Endothelial cell of umbilical vein (primary cell): Measurements from ENCODE around the gene ARID1B. TPM values are rescaled to one million over a fixed set of nuclear protein-coding genes. Genes with fewer than 3 reads are reported as not detected.

Source experiments
- BruUV-seq: library from RNA; stranded (reverse); fragments of 400-500 nt; replicated peaks from 2 replicates; lab custom pipeline; 2021; lab: Mats Ljungman, UMichigan
- CTCF ChIA-PET: fragments of 300-600, 350-600 bp; sonication (Branson Sonifier 250); formaldehyde crosslinking; loops from one replicate; lab custom pipeline; 2021; ENCODE audit warnings: antibody characterized with exemption, inconsistent platforms; lab: Charles Lee
- POLR2A ChIA-PET: fragments of 300-600, 350-600 bp; sonication (Branson Sonifier 250); formaldehyde crosslinking; loops from one replicate; lab custom pipeline; 2021; ENCODE audit warnings: antibody characterized with exemption, inconsistent platforms; lab: Charles Lee
- DNase-seq: peaks from one replicate; pipeline ENCODE4 v3.0.0-alpha.2; 2011; ENCODE audit warnings: low read depth, low spot score
- FAIRE-seq: peaks from 2 replicates; lab custom pipeline; 2011; peaks lifted over from hg19 to GRCh38; lab: Jason Lieb, UNC
- H2AFZ ChIP-seq: 2 replicates; pipeline ENCODE4 v1.6.0; 2012; ENCODE audit warnings: low read depth, low read length, control low read depth, inconsistent platforms
- H3K27ac ChIP-seq: 2 replicates; pipeline ENCODE4 v1.5.1; 2011; ENCODE audit warnings: low read depth, mild to moderate bottlenecking, control low read depth, low read length, moderate library complexity; ENCODE audit not compliant: insufficient read depth
- H3K27me3 ChIP-seq, 2 experiments: 2 replicates each; pipeline versions ENCODE4 v1.6.0 to v1.6.1; 2011; ENCODE audit warnings: low read length in 2 of 2, mixed read lengths in 1 of 2; ENCODE audit not compliant: control insufficient read depth in 2 of 2, insufficient read depth in 2 of 2
- H3K36me3 ChIP-seq, 2 experiments: 2 replicates in 1 of 2; 3 replicates in 1 of 2; pipeline ENCODE4 v1.5.1; 2011; ENCODE audit warnings: low read length in 2 of 2, mild to moderate bottlenecking in 1 of 2, moderate library complexity in 1 of 2; ENCODE audit not compliant: control insufficient read depth in 2 of 2, insufficient read depth in 2 of 2; ENCODE audit errors: extremely low read depth in 1 of 2
- H3K4me1 ChIP-seq: 3 replicates; pipeline ENCODE4 v1.5.1; 2011; ENCODE audit warnings: mild to moderate bottlenecking, low read length; ENCODE audit not compliant: control insufficient read depth, insufficient read depth; ENCODE audit errors: extremely low read depth
- H3K4me2 ChIP-seq: 2 replicates; pipeline ENCODE4 v1.6.1; 2011; ENCODE audit warnings: low read length, control low read depth, mixed read lengths; ENCODE audit not compliant: insufficient read depth
- H3K4me3 ChIP-seq, 3 experiments: fragments of 200-600 bp in 1 of 3; sonication (generic), shearing (Covaris generic) in 1 of 3; replicated peaks in 1 of 3; 2 replicates each; pipeline ENCODE4 v1.5.1; 2011 to 2016; ENCODE audit warnings: control low read depth in 3 of 3, low read length in 3 of 3, mild to moderate bottlenecking in 2 of 3, inconsistent platforms in 1 of 3, low read depth in 1 of 3, moderate library complexity in 1 of 3; ENCODE audit not compliant: insufficient read depth in 1 of 3
- H3K79me2 ChIP-seq: 2 replicates; pipeline ENCODE4 v1.6.0; 2012; ENCODE audit warnings: low read length, inconsistent platforms; ENCODE audit not compliant: control insufficient read depth, insufficient read depth
- H3K9ac ChIP-seq: replicated peaks from 2 replicates; pipeline ENCODE3; 2011; ENCODE audit warnings: low read length, control low read depth; ENCODE audit not compliant: insufficient read depth; ENCODE audit errors: extremely low read depth
- H3K9me1 ChIP-seq: replicated peaks from 3 replicates; pipeline ENCODE4 v1.6.0; 2011; ENCODE audit warnings: mild to moderate bottlenecking, low read length; ENCODE audit not compliant: control insufficient read depth, insufficient read depth; ENCODE audit errors: extremely low read depth
- H3K9me3 ChIP-seq: replicated peaks from 2 replicates; pipeline ENCODE4 v1.5.1; 2012; ENCODE audit warnings: low read length, inconsistent platforms; ENCODE audit not compliant: control insufficient read depth, insufficient read depth
- H4K20me1 ChIP-seq: replicated peaks from 2 replicates; pipeline ENCODE3; 2011; ENCODE audit warnings: mild to moderate bottlenecking, low read length; ENCODE audit not compliant: control insufficient read depth, insufficient read depth; ENCODE audit errors: extremely low read depth
- CTCF ChIP-seq, 2 donors: IDR thresholded peaks; 1 replicate in 1 of 2; 2 replicates in 1 of 2; pipeline ENCODE4 v1.5.1; 2011; ENCODE audit warnings: low read length in 2 of 2, mild to moderate bottlenecking in 2 of 2, moderate library complexity in 2 of 2, control low read depth in 1 of 2, inconsistent platforms in 1 of 2, low read depth in 1 of 2; ENCODE audit not compliant: insufficient read depth in 1 of 2; ENCODE audit errors: extremely low read depth in 1 of 2
- EZH2 ChIP-seq: IDR thresholded peaks from 2 replicates; pipeline ENCODE4 v1.6.1; 2012; ENCODE audit warnings: borderline replicate concordance, low read depth, mild to moderate bottlenecking, moderate library complexity, low read length, inconsistent platforms; ENCODE audit not compliant: severe bottlenecking
- FOS ChIP-seq: IDR thresholded peaks from 2 replicates; pipeline ENCODE4 v1.6.1; 2011; ENCODE audit warnings: mild to moderate bottlenecking, low read length, moderate library complexity, borderline replicate concordance; ENCODE audit not compliant: insufficient read depth
- GATA2 ChIP-seq: IDR thresholded peaks from 2 replicates; pipeline ENCODE4 v1.7.0; 2011; ENCODE audit warnings: low read depth, mild to moderate bottlenecking, moderate library complexity, mixed read lengths, low read length; ENCODE audit not compliant: insufficient read length, insufficient read depth
- JUN ChIP-seq: IDR thresholded peaks from 2 replicates; pipeline ENCODE4 v1.6.1; 2011; ENCODE audit warnings: borderline replicate concordance, low read depth; ENCODE audit not compliant: insufficient read length, insufficient read depth
- MAX ChIP-seq: IDR thresholded peaks from 2 replicates; pipeline ENCODE4 v1.6.1; 2011; ENCODE audit not compliant: insufficient read depth, insufficient read length
- POLR2A ChIP-seq: IDR thresholded peaks from 2 replicates; pipeline ENCODE4 v1.6.1; 2012; ENCODE audit warnings: low read depth, mild to moderate bottlenecking, control low read depth, low read length
- POLR2AphosphoS5 ChIP-seq: IDR thresholded peaks from 2 replicates; pipeline ENCODE4 v1.6.1; 2012; ENCODE audit warnings: low read depth, mild to moderate bottlenecking, control low read depth, low read length, moderate library complexity; ENCODE audit not compliant: insufficient read depth
- dilution Hi-C: fragments of 300-500 bp; cut with MboI; formaldehyde crosslinking; loops from one replicate; pipeline ENCODE4 v1.15.0; 2019; ENCODE audit warnings: low sequenced_read_pairs; ENCODE audit not compliant: extremely low pct_ligation_motif_present
- intact Hi-C: fragments of 100-400 bp; cut with micrococcal nuclease; formaldehyde crosslinking; loops from one replicate; pipeline ENCODE4 v1.10.0; 2022
- polyA plus RNA-seq, 4 experiments: library from polyadenylated mRNA; depleted of rRNA in 3 of 4; stranded (reverse) in 3 of 4; unstranded in 1 of 4; fragments of >200 nt; gene quantifications; 2 replicates each; pipeline versions ENCODE4 v1.2.1 to v1.2.3, GENCODE V29; 2011 to 2012; ENCODE audit warnings: missing spikeins in 1 of 4
- total RNA-seq: library from RNA; stranded (reverse); gene quantifications from 2 replicates; pipeline ENCODE4 v1.2.3, GENCODE V29; 2021

Gene ARID1B
- total and polyA plus RNA-seq, 2 donors (not counting 3 experiments of a cell fraction or from before 2014, with no cell fraction given): 21.8 to 89.5 TPM

- no peaks in the 10 kb centered on the region for H3K4me1 ChIP-seq
- dilution Hi-C loops (no loop called here), intact Hi-C loops (no loop called here)
- no peaks in the 10 kb centered on the region for H3K9me1 ChIP-seq
- H3K9ac ChIP-seq: no peak overlapping the region
- peaks cover 55% of the 10 kb centered on the region for H3K79me2 ChIP-seq
- no peaks in the 10 kb centered on the region for H3K36me3 ChIP-seq
- H3K4me2 ChIP-seq: no peak overlapping the region
- CTCF ChIA-PET: interaction anchor here (1.0 kb wide), 1 partner anchor 216 kb away, joined by 3 read pairs; no protein-coding TSS in a partner anchor
- FAIRE-seq: no peak
- no peaks in the 10 kb centered on the region for H3K9me3 ChIP-seq
- H3K27ac ChIP-seq: no peak overlapping the region
- H2AFZ ChIP-seq: no peak overlapping the region
- POLR2A ChIA-PET: no interaction called here
- TF ChIP-seq FOS: no peak
- TF ChIP-seq EZH2: no peak
- no peak for TF ChIP-seq CTCF (IDR thresholded peaks at IDR 0.05; ENCODE audit: extremely low read depth in 1 of 2, insufficient read depth in 1 of 2, low read depth in 1 of 2, low read length in 2 of 2)
- TF ChIP-seq JUN: no peak
- TF ChIP-seq MAX: no peak
- no peak for TF ChIP-seq POLR2AphosphoS5
- TF ChIP-seq GATA2: no peak
- no peak for TF ChIP-seq POLR2A
- no peak overlapping the region for H3K4me3 ChIP-seq
- peaks cover 19% of the 10 kb centered on the region for H4K20me1 ChIP-seq
- BruUV-seq: no TSS peak
- DNase-seq: no peak
- H3K27me3 ChIP-seq: no peaks in the 10 kb centered on the region
Measured at GRCh38 chr6:156967852-156968251, 190.7 kb downstream of the ARID1B start.
